Middle frontal gyrus (tissue), 1 donor: ENCODE data around the gene ZNF584.
"Not testable (repeated sequence)": the region's sequence is repeated elsewhere in the genome, so short reads cannot be mapped to it uniquely, and the experiment has no call there.

Experiments
- DNase-seq: peaks from one replicate; pipeline ENCODE4 v3.0.0-alpha.2; 2015; ENCODE audit warnings: low spot score; ENCODE audit errors: extremely low spot score

Gene ZNF584

GRCh38 chr19:58408152-58409009, at the start of gene ZNF584:
Gene ZNF584 (plus strand): TSS chr19:58408649. CDS start chr19:58409148, 499 bp downstream.
- DNase-seq = peak; percentile 95

GRCh38 chr19:58361900-58362271, 46.6 kb upstream of the ZNF584 start:
- no peak for DNase-seq

GRCh38 chr19:58362272-58362994, 46.0 kb upstream of the ZNF584 start, which contains the start of gene ZNF497:
Gene ZNF497 (minus strand): TSS chr19:58362751. CDS start chr19:58357635, 5,116 bp downstream.
- peak; percentile 95 for DNase-seq

GRCh38 chr19:58364146-58364545, 44.3 kb upstream of the ZNF584 start:
- no peak for DNase-seq

- no peak for DNase-seq
Measured at GRCh38 chr19:58366585-58367430, 41.6 kb upstream of the ZNF584 start.

- DNase-seq = no peak
Measured at GRCh38 chr19:58367698-58368454, 40.6 kb upstream of the ZNF584 start.

- no peak for DNase-seq
Measured at GRCh38 chr19:58368561-58369360, 39.7 kb upstream of the ZNF584 start.

- no peak for DNase-seq
Measured at GRCh38 chr19:58372311-58373133, 35.9 kb upstream of the ZNF584 start.

GRCh38 chr19:58374200-58374599, 34.2 kb upstream of the ZNF584 start:
- no peak for DNase-seq

- not testable (repeated sequence) for DNase-seq
Measured at GRCh38 chr19:58376724-58377123, 31.7 kb upstream of the ZNF584 start.

GRCh38 chr19:58379246-58379645, 29.2 kb upstream of the ZNF584 start:
- no peak for DNase-seq

- DNase-seq = no peak
Measured at GRCh38 chr19:58380037-58380661, 28.3 kb upstream of the ZNF584 start.

- DNase-seq = peak; percentile 100
Measured at GRCh38 chr19:58380662-58381459, 27.6 kb upstream of the ZNF584 start, which contains the start of gene ZNF837. Gene ZNF837 (minus strand): TSS chr19:58381030. CDS start chr19:58369332, 11,698 bp downstream.

- no peak for DNase-seq
Measured at GRCh38 chr19:58381460-58382212, 26.8 kb upstream of the ZNF584 start.

- no peak for DNase-seq
Measured at GRCh38 chr19:58382997-58383603, 25.3 kb upstream of the ZNF584 start.

- no peak for DNase-seq
Measured at GRCh38 chr19:58385313-58385890, 23.0 kb upstream of the ZNF584 start.
